K562 (cell line): Measurements from ENCODE around the gene SLC8A1. TPM values are rescaled to one million over a fixed set of nuclear protein-coding genes. Genes with fewer than 3 reads are reported as not detected.

Source experiments
- ATAC-seq: fragments of 200-7000 bp; cut with Tn5 transposase; 3 replicates; pipeline ENCODE4 v1.9.1; 2020; ENCODE audit warnings: moderate library complexity
- BruUV-seq: library from RNA; stranded (reverse); fragments of 400-500 nt; replicated peaks from 2 replicates; lab custom pipeline; 2021; lab: Mats Ljungman, UMichigan
- CTCF ChIA-PET: fragments of 300-600 bp; formaldehyde crosslinking; extraction: SDS; loops from one replicate; lab custom pipeline; 2021; ENCODE audit warnings: low intra/inter-chr PET ratio; lab: Yijun Ruan, JAX
- POLR2A ChIA-PET: fragments of 300-600, 350-650 bp; sonication (Branson Sonifier 250); formaldehyde crosslinking; extraction: SDS; loops from one replicate; lab custom pipeline; 2021; ENCODE audit warnings: antibody characterized with exemption, inconsistent platforms; lab: Yijun Ruan, JAX
- DNase-seq, 4 experiments: peaks; one replicate each; pipeline versions ENCODE4 v3.0.0 to v3.0.0-alpha.2; 2011 to 2018; ENCODE audit warnings: low spot score in 3 of 4, mixed read lengths in 3 of 4; ENCODE audit errors: extremely low read depth in 1 of 4
- FAIRE-seq: peaks from 2 replicates; lab custom pipeline; 2011; peaks lifted over from hg19 to GRCh38; lab: Jason Lieb, UNC
- H2AFZ ChIP-seq: 2 replicates; pipeline ENCODE4 v1.6.0; 2011; ENCODE audit warnings: low read depth, low read length, control low read depth, inconsistent platforms
- H3K27ac ChIP-seq: fragments of 200-600 bp; 3 replicates; pipeline ENCODE4 v1.8.0; 2011; ENCODE audit warnings: low read depth, mild to moderate bottlenecking, control low read depth, inconsistent platforms, low read length, moderate library complexity, mixed read lengths; ENCODE audit errors: extremely low read depth
- H3K27me3 ChIP-seq, 2 experiments: fragments of 300-600 bp in 1 of 2; 2 replicates in 1 of 2; 3 replicates in 1 of 2; pipeline versions ENCODE4 v1.6.0 to v1.8.0; 2011; ENCODE audit warnings: inconsistent platforms in 2 of 2, low read length in 2 of 2, mild to moderate bottlenecking in 1 of 2, mixed read lengths in 1 of 2, moderate library complexity in 1 of 2; ENCODE audit not compliant: control insufficient read depth in 2 of 2, insufficient read depth in 2 of 2
- H3K36me3 ChIP-seq: fragments of 300-600 bp; 3 replicates; pipeline ENCODE4 v1.8.0; 2011; ENCODE audit warnings: mild to moderate bottlenecking, low read length, inconsistent platforms; ENCODE audit not compliant: control insufficient read depth, insufficient read depth
- H3K4me1 ChIP-seq, 2 experiments: fragments of 200-600 bp in 1 of 2; replicated peaks in 1 of 2; 2 replicates in 1 of 2; 3 replicates in 1 of 2; pipeline versions ENCODE4 v1.5.1 to v1.8.0; 2011; ENCODE audit warnings: inconsistent platforms in 2 of 2, low read length in 2 of 2, mild to moderate bottlenecking in 1 of 2, mixed read lengths in 1 of 2, moderate library complexity in 1 of 2; ENCODE audit not compliant: control insufficient read depth in 2 of 2, insufficient read depth in 2 of 2
- H3K4me2 ChIP-seq: 2 replicates; pipeline ENCODE4 v1.6.1; 2011; ENCODE audit warnings: low read length, control low read depth, inconsistent platforms, mixed read lengths; ENCODE audit not compliant: insufficient read depth
- H3K4me3 ChIP-seq: fragments of 200-600 bp; sonication (generic), shearing (Covaris generic); 2 replicates; pipeline ENCODE4 v1.5.1; 2016; ENCODE audit warnings: control low read depth, inconsistent platforms
- H3K79me2 ChIP-seq: fragments of 200-600 bp; 3 replicates; pipeline ENCODE4 v1.8.0; 2011; ENCODE audit warnings: low read length, inconsistent platforms; ENCODE audit not compliant: control insufficient read depth, insufficient read depth
- H3K9ac ChIP-seq, 2 experiments: 2 replicates each; pipeline versions ENCODE4 v1.6.0 to v1.6.1; 2011; ENCODE audit warnings: low read depth in 2 of 2, low read length in 2 of 2, control low read depth in 1 of 2, inconsistent platforms in 1 of 2, mild to moderate bottlenecking in 1 of 2, mixed read lengths in 1 of 2; ENCODE audit not compliant: insufficient read depth in 1 of 2
- H3K9me1 ChIP-seq: one replicate; pipeline ENCODE4 v1.6.0; 2011; ENCODE audit warnings: inconsistent platforms, mild to moderate bottlenecking, low read length, moderate library complexity; ENCODE audit not compliant: control insufficient read depth, insufficient read depth
- H3K9me3 ChIP-seq: replicated peaks from 2 replicates; pipeline ENCODE4 v1.5.1; 2011; ENCODE audit warnings: low read depth, low read length, inconsistent platforms; ENCODE audit not compliant: control insufficient read depth, insufficient read depth
- H4K20me1 ChIP-seq: replicated peaks from 2 replicates; pipeline ENCODE4 v1.6.1; 2011; ENCODE audit warnings: low read length, inconsistent platforms, mixed read lengths; ENCODE audit not compliant: control insufficient read depth, insufficient read depth
- HES1 ChIP-seq: fragments of 450-650 bp; IDR thresholded peaks from 2 replicates; pipeline ENCODE4 v1.6.1; 2016; ENCODE audit warnings: low read depth, mild to moderate bottlenecking, moderate library complexity
- NCOA1 ChIP-seq: fragments of 450-650 bp; IDR thresholded peaks from 2 replicates; pipeline ENCODE4 v1.6.1; 2016; ENCODE audit warnings: low read depth
- PHF21A ChIP-seq: fragments of 450-650 bp; IDR thresholded peaks from 2 replicates; pipeline ENCODE4 v1.6.1; 2017; ENCODE audit warnings: low read depth, borderline replicate concordance
- PTTG1 ChIP-seq: fragments of 450-650 bp; IDR thresholded peaks from 2 replicates; pipeline ENCODE4 v1.6.1; 2016; ENCODE audit warnings: low read depth, mild to moderate bottlenecking, missing genetic modification characterization, missing compliant biosample characterization
- SP2 ChIP-seq: IDR thresholded peaks from 2 replicates; pipeline ENCODE4 v1.6.1; 2011; ENCODE audit warnings: mild to moderate bottlenecking, low read depth, low read length, moderate library complexity; ENCODE audit not compliant: poor library complexity, severe bottlenecking; ENCODE audit errors: extremely low read depth
- TAF1 ChIP-seq: IDR thresholded peaks from 2 replicates; pipeline ENCODE4 v1.6.1; 2011; ENCODE audit warnings: mild to moderate bottlenecking, low read length, moderate library complexity; ENCODE audit not compliant: insufficient read depth, control insufficient read depth, severe bottlenecking; ENCODE audit errors: extremely low read depth
- ZNF12 ChIP-seq: sonication (generic); formaldehyde crosslinking; IDR thresholded peaks from 2 replicates; pipeline ENCODE4 v1.4.0; 2020; ENCODE audit warnings: mild to moderate bottlenecking, missing genetic modification reagents
- ZNF3 ChIP-seq: fragments of 250-450 bp; sonication (Bioruptor Pico); IDR thresholded peaks from 2 replicates; pipeline ENCODE4 v1.5.0; 2021; ENCODE audit warnings: mild to moderate bottlenecking, moderate library complexity
- ZNF449 ChIP-seq: fragments of 250-450 bp; sonication (Bioruptor Pico); IDR thresholded peaks from 2 replicates; pipeline ENCODE4 v1.8.0; 2022; ENCODE audit warnings: moderate library complexity, mild to moderate bottlenecking, inconsistent platforms
- WGBS: fragments of 100-300 bp; shearing (Covaris generic); methylation state at CpG from one replicate; pipeline ENCODE4 v1.1.6; 2016; ENCODE audit warnings: low coverage, mixed read lengths; ENCODE audit not compliant: insufficient coverage; ENCODE audit errors: missing lambda C conversion rate; 5-methylcytosine and 5-hydroxymethylcytosine counted together
- in situ Hi-C: fragments of 300-500 bp; cut with MboI; formaldehyde crosslinking; loops from 4 replicates; pipeline ENCODE4 v1.15.0; 2018; ENCODE audit warnings: inconsistent platforms, mixed read lengths
- intact Hi-C: fragments of 100-400 bp; cut with micrococcal nuclease; formaldehyde crosslinking; loops from 2 replicates; pipeline ENCODE4 v1.14.2; 2022
- polyA plus RNA-seq, 8 experiments: library from polyadenylated mRNA; depleted of rRNA in 4 of 8; stranded (reverse) in 5 of 8; unstranded in 3 of 8; fragments of >200 nt; fragmentation: Nextera tagmentation in 2 of 8; fragmentation: Illumina TruSeq in 1 of 8; extraction: Ambion mirVana in 2 of 8; extraction: Trizol in 1 of 8; gene quantifications; 2 replicates each; pipeline versions ENCODE4 v1.2.1 to v1.2.3, GENCODE V29; 2011 to 2014; ENCODE audit warnings: inconsistent platforms in 1 of 8, missing spikeins in 1 of 8
- total RNA-seq, 7 experiments: library from RNA; depleted of rRNA in 6 of 7; stranded (reverse); fragments of >200 nt in 6 of 7; fragmentation: Illumina TruSeq in 2 of 7; extraction: Trizol in 2 of 7; gene quantifications; 2 replicates each; pipeline versions ENCODE4 v1.2.1 to v1.2.3, GENCODE V29; 2011 to 2021; ENCODE audit warnings: low replicate concordance in 1 of 7

Gene SLC8A1
- total and polyA plus RNA-seq, 9 of the 15 experiments (the other 6 are each of a cell fraction or from before 2014, with no cell fraction given): not detected

- no peak for TF ChIP-seq ZNF449 (CRISPR knock-in tag)
Measured at GRCh38 chr2:40457837-40458236, 5.9 kb upstream of the SLC8A1 start (continued).

GRCh38 chr2:40457366-40457765 is 5.5 kb upstream of the SLC8A1 start:
- Histone ChIP-seq H3K27me3 (no peaks in the 10 kb centered on the region), H3K9me3 (no peaks in the 10 kb centered on the region), H3K4me1 (no peaks in the 10 kb centered on the region), H3K36me3 (no peaks in the 10 kb centered on the region), H3K27ac (no peak overlapping the region), H4K20me1 (no peaks in the 10 kb centered on the region), H2AFZ (no peak overlapping the region), H3K79me2 (no peaks in the 10 kb centered on the region), H3K9ac (no peak overlapping the region), H3K4me2 (no peak overlapping the region), H3K9me1 (no peaks in the 10 kb centered on the region), H3K4me3 (no peak overlapping the region)
- BruUV-seq: no TSS peak
- TF ChIP-seq SP2 (no peak), ZNF3 (CRISPR knock-in tag) (no peak), NCOA1 (no peak), HES1 (no peak), PHF21A (no peak), TAF1 (no peak), ZNF12 (CRISPR knock-in tag) (no peak), PTTG1 (tag) (no peak)
- CTCF ChIA-PET: no interaction called here
- intact Hi-C loops (no loop called here), in situ Hi-C loops (no loop called here)
- DNase-seq (no peak), FAIRE-seq (no peak), ATAC-seq (no peak)
- POLR2A ChIA-PET: no interaction called here
- WGBS: 0% methylated on average over 3 of the region's 3 CpGs
